Gastroesophageal sphincter (tissue), 3 donors: ENCODE data around the gene SLC38A3.

ENCODE experiments used
- CTCF ChIP-seq, 4 experiments: fragments of 200-600 bp in 2 of 4; fragments of 450-650 bp in 2 of 4; sonication (generic) in 1 of 4; IDR thresholded peaks; one replicate each; pipeline ENCODE4 v1.5.1; 2017 to 2019; ENCODE audit warnings: antibody characterized with exemption in 4 of 4, mild to moderate bottlenecking in 2 of 4, moderate library complexity in 2 of 4
- EP300 ChIP-seq: sonication (generic); formaldehyde crosslinking; IDR thresholded peaks from one replicate; pipeline ENCODE4 v1.6.1; 2017; ENCODE audit warnings: antibody characterized with exemption, mild to moderate bottlenecking

GRCh38 chr3:50221411-50222168 lies 16.5 kb downstream of the SLC38A3 start:
- TF ChIP-seq CTCF (IDR thresholded peaks at IDR 0.05) (no peak), EP300 (no peak)
